ENCODE data around the gene GARNL3. TPM values are rescaled to one million over a fixed set of nuclear protein-coding genes. Genes with fewer than 3 reads are reported as not detected.

Gene GARNL3
- total and polyA plus RNA-seq, 2 of the 13 experiments (the other 11 are each of a cell fraction or from before 2014, with no cell fraction given), result 3.9 to 11.0 TPM

- TF ChIP-seq GRHL1 (CRISPR knock-in tag; conservative IDR thresholded peaks at IDR 0.05) (no peak), AFF4 (CRISPR knock-in tag; IDR thresholded peaks at IDR 0.05) (no peak), BRCA1 (CRISPR knock-in tag; IDR thresholded peaks at IDR 0.05) (no peak), TEAD2 (CRISPR knock-in tag; IDR thresholded peaks at IDR 0.05) (no peak), FOXO4 (CRISPR knock-in tag; conservative IDR thresholded peaks at IDR 0.05) (no peak), BCL3 (CRISPR knock-in tag; IDR thresholded peaks at IDR 0.05) (0 out of 2 replicates have a peak, but pooled peaks have one; percentile 22), ZC3H13 (CRISPR knock-in tag; IDR thresholded peaks at IDR 0.05) (no peak; the same call in 1 of the 2 replicates), ZNF839 (CRISPR knock-in tag; IDR thresholded peaks at IDR 0.05; ENCODE audit: borderline replicate concordance) (no peak), FLYWCH1 (CRISPR knock-in tag; IDR thresholded peaks at IDR 0.05) (0 out of 2 replicates have a peak, but pooled peaks have one; percentile 59), ZNF501 (CRISPR knock-in tag; IDR thresholded peaks at IDR 0.05) (peak; percentile 66; the same call in 1 of the 2 replicates), KLF13 (CRISPR knock-in tag; IDR thresholded peaks at IDR 0.05) (no peak), EED (CRISPR knock-in tag; IDR thresholded peaks at IDR 0.05) (no peak), POGZ (CRISPR knock-in tag; IDR thresholded peaks at IDR 0.05) (no peak), MED1 (CRISPR knock-in tag; IDR thresholded peaks at IDR 0.05) (no peak), PPARG (CRISPR knock-in tag; conservative IDR thresholded peaks at IDR 0.05) (no peak), STAG1 (CRISPR knock-in tag; IDR thresholded peaks at IDR 0.05) (0 out of 2 replicates have a peak, but pooled peaks have one; percentile 28), DNMT1 (CRISPR knock-in tag; IDR thresholded peaks at IDR 0.05) (no peak)
Observed at GRCh38 chr9:127224178-127224882, 40.2 kb upstream of the GARNL3 start (continued).
